PFSK-1 (cell line): ENCODE measurements around the gene CYTH3.

Experiments used
- FOXP2 ChIP-seq: optimal IDR thresholded peaks from 2 replicates; pipeline ENCODE3; 2011; ENCODE audit warnings: borderline replicate concordance, control low read depth, inconsistent platforms; ENCODE audit not compliant: insufficient read depth; ENCODE audit errors: extremely low read length, extremely low read depth
- POLR2AphosphoS5 ChIP-seq: IDR thresholded peaks from 2 replicates; pipeline ENCODE4 v1.6.1; 2012; ENCODE audit warnings: low read depth, mild to moderate bottlenecking, control low read depth, low read length, moderate library complexity
- SIN3A ChIP-seq: IDR thresholded peaks from 2 replicates; pipeline ENCODE4 v1.6.1; 2012; ENCODE audit warnings: mild to moderate bottlenecking, low read length, moderate library complexity, borderline replicate concordance; ENCODE audit not compliant: insufficient read depth
- TAF1 ChIP-seq: IDR thresholded peaks from 2 replicates; pipeline ENCODE4 v1.6.1; 2012; ENCODE audit warnings: low read length, control low read depth, borderline replicate concordance; ENCODE audit not compliant: insufficient read depth
- TF ChIP-seq, protein P1 (sequence below), 2 experiments: IDR thresholded peaks; 2 replicates each; pipeline versions ENCODE4 v1.6.1 to v1.8.0; 2011 to 2012; ENCODE audit warnings: low read depth in 2 of 2, low read length in 2 of 2, control low read depth in 1 of 2, inconsistent platforms in 1 of 2, mild to moderate bottlenecking in 1 of 2, moderate library complexity in 1 of 2; ENCODE audit not compliant: insufficient read depth in 1 of 2

CYTH3 gene

DNA sequence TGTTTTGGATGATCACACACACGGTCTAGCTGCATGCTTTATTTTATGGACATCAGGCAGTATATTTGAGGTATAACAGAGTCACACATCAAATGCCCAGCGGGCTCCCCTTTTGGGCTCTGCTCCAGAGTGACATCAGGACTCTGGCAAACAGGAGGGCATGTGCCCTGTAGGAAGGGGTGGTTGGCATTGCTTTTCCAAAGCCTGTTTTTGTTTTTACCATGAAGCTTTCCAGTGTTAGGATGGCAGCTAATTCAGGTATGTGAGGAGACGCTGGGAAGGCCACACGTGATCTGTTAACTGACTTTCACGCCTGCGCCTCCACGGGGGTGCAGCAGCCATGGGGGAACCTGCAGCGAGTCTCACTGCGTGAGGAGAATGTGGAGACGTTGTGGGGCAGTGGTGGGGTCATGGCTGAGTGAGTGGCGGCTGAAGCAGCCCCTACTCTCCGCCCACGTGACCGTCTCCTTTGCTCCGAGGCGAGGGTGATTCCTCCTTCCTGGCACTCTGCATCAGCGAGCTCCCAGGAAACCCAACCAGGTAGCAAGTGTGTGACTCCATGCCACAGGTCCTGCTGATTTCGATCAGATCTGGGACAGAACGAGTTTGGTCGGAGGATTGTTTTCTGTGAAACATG, 123.6 kb downstream of the CYTH3 start:
- no peak for TF ChIP-seq TAF1
- no peak for TF ChIP-seq POLR2AphosphoS5
- TF ChIP-seq, protein P1, sequence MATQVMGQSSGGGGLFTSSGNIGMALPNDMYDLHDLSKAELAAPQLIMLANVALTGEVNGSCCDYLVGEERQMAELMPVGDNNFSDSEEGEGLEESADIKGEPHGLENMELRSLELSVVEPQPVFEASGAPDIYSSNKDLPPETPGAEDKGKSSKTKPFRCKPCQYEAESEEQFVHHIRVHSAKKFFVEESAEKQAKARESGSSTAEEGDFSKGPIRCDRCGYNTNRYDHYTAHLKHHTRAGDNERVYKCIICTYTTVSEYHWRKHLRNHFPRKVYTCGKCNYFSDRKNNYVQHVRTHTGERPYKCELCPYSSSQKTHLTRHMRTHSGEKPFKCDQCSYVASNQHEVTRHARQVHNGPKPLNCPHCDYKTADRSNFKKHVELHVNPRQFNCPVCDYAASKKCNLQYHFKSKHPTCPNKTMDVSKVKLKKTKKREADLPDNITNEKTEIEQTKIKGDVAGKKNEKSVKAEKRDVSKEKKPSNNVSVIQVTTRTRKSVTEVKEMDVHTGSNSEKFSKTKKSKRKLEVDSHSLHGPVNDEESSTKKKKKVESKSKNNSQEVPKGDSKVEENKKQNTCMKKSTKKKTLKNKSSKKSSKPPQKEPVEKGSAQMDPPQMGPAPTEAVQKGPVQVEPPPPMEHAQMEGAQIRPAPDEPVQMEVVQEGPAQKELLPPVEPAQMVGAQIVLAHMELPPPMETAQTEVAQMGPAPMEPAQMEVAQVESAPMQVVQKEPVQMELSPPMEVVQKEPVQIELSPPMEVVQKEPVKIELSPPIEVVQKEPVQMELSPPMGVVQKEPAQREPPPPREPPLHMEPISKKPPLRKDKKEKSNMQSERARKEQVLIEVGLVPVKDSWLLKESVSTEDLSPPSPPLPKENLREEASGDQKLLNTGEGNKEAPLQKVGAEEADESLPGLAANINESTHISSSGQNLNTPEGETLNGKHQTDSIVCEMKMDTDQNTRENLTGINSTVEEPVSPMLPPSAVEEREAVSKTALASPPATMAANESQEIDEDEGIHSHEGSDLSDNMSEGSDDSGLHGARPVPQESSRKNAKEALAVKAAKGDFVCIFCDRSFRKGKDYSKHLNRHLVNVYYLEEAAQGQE (IDR thresholded peaks at IDR 0.05; ENCODE audit: insufficient read depth in 1 of 2, low read depth in 2 of 2, low read length in 2 of 2): no peak
- TF ChIP-seq SIN3A: no peak
- TF ChIP-seq FOXP2: no peak

DNA sequence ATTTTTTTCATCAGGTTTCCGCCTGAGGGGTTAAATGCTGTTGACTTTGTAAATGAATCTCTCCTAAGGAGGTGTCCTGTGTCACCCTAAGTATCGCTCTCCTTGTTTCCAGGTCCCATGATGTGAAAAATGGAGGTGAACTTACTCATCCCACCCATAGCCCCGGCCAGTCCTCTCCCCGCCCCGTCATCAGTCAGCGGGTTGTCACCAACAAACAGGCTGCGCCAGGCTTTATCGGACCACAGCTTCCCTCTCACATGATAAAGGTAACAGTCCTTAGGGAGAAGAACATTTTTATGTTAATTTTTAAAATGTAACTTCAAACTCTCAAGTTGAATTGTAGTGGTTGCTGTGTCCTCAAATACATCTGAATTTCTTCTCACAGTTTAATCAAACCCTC, 124.8 kb downstream of the CYTH3 start:
- TF ChIP-seq FOXP2 (no peak), TAF1 (no peak), POLR2AphosphoS5 (no peak), SIN3A (no peak)
- TF ChIP-seq, protein P1 (IDR thresholded peaks at IDR 0.05; ENCODE audit: insufficient read depth in 1 of 2, low read depth in 2 of 2, low read length in 2 of 2): no peak

DNA sequence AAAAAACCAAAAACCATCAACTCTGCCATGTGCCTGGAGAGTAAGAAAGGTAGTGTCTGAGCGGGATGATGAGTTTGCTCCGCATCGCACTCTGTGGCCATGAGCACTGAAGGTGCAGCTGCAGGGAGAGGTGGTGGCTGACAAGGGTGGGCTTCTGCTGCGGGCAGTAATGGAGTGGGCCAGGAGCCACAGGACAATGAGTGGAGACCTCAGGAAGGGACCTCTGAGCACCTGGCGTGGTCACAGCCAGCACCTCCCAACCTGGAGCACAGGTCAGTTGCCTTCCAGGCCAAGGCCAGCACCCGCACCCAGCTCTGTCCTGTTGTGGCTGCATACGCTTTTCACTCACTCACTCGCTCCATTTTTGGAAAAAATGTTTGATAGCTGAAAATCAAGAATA, 125.8 kb downstream of the CYTH3 start:
- no peak for TF ChIP-seq TAF1
- TF ChIP-seq, protein P1 (IDR thresholded peaks at IDR 0.05; ENCODE audit: insufficient read depth in 1 of 2, low read depth in 2 of 2, low read length in 2 of 2): no peak
- TF ChIP-seq POLR2AphosphoS5: no peak
- no peak for TF ChIP-seq SIN3A
- no peak for TF ChIP-seq FOXP2

DNA sequence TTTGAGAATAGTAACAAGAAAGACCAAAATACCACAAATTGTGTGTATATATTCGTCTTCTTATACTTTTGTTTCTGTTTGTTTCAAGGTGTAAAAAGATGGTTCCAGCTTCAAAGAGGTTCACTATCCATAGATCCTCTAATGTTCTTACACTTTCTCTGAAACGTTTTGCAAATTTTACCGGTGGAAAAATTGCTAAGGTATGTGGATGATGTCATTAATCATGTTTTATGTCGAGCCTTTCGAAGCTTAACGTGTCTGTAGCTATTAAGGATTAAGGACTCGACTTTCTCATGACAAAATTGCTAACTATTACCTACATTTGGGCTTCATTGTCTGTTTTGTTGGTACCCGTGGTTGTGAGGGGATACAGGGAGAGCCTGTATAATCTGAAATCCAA, 128.4 kb downstream of the CYTH3 start:
- TF ChIP-seq SIN3A: no peak
- no peak for TF ChIP-seq TAF1
- no peak for TF ChIP-seq POLR2AphosphoS5
- TF ChIP-seq FOXP2: no peak
- TF ChIP-seq, protein P1 (IDR thresholded peaks at IDR 0.05; ENCODE audit: insufficient read depth in 1 of 2, low read depth in 2 of 2, low read length in 2 of 2): no peak

DNA sequence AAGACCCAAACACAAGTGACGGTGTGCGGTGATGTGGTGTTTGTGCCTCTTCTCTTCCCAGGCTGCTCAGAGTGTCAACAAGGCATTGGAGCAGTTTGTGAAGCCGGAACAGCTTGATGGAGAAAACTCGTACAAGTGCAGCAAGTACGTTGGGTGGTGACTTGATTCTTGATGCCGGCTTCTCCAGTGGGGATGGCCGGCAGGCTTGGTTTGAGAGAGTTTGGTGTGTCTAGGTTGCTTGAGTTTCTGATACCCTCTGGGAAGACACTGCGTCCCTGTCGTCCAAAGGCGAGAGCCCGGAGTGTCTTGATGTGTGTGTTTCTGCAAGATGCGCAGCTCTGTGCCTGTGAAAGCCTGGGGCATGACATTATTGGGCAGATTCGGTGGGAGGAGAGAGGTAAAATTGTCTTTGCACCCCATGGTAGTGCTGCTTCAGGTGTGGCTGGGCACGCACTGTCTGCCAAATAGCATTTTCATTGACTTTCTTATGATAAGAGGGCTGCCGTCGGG, 129.5 kb downstream of the CYTH3 start:
- no peak for TF ChIP-seq TAF1
- no peak for TF ChIP-seq POLR2AphosphoS5
- TF ChIP-seq SIN3A: no peak
- no peak for TF ChIP-seq FOXP2
- TF ChIP-seq, protein P1 (IDR thresholded peaks at IDR 0.05; ENCODE audit: insufficient read depth in 1 of 2, low read depth in 2 of 2, low read length in 2 of 2): no peak
